Measurements from ENCODE around the gene LMBR1L.

GRCh38 chr12:49052451-49053208 lies 58.0 kb downstream of the LMBR1L start:
- TF ChIP-seq, protein P1, sequence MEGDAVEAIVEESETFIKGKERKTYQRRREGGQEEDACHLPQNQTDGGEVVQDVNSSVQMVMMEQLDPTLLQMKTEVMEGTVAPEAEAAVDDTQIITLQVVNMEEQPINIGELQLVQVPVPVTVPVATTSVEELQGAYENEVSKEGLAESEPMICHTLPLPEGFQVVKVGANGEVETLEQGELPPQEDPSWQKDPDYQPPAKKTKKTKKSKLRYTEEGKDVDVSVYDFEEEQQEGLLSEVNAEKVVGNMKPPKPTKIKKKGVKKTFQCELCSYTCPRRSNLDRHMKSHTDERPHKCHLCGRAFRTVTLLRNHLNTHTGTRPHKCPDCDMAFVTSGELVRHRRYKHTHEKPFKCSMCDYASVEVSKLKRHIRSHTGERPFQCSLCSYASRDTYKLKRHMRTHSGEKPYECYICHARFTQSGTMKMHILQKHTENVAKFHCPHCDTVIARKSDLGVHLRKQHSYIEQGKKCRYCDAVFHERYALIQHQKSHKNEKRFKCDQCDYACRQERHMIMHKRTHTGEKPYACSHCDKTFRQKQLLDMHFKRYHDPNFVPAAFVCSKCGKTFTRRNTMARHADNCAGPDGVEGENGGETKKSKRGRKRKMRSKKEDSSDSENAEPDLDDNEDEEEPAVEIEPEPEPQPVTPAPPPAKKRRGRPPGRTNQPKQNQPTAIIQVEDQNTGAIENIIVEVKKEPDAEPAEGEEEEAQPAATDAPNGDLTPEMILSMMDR (IDR thresholded peaks at IDR 0.05), result no peak
- TF ChIP-seq, protein P2, sequence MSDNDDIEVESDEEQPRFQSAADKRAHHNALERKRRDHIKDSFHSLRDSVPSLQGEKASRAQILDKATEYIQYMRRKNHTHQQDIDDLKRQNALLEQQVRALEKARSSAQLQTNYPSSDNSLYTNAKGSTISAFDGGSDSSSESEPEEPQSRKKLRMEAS (CRISPR knock-in tag; IDR thresholded peaks at IDR 0.05), result no peak
- no peak for TF ChIP-seq TCF7 (CRISPR knock-in tag; IDR thresholded peaks at IDR 0.05; ENCODE audit: low read depth)
- TF ChIP-seq, protein P3, sequence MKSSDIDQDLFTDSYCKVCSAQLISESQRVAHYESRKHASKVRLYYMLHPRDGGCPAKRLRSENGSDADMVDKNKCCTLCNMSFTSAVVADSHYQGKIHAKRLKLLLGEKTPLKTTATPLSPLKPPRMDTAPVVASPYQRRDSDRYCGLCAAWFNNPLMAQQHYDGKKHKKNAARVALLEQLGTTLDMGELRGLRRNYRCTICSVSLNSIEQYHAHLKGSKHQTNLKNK (CRISPR knock-in tag; IDR thresholded peaks at IDR 0.05), result no peak
- no peak for TF ChIP-seq TP53 (CRISPR knock-in tag; IDR thresholded peaks at IDR 0.05)
- TF ChIP-seq, protein P4, sequence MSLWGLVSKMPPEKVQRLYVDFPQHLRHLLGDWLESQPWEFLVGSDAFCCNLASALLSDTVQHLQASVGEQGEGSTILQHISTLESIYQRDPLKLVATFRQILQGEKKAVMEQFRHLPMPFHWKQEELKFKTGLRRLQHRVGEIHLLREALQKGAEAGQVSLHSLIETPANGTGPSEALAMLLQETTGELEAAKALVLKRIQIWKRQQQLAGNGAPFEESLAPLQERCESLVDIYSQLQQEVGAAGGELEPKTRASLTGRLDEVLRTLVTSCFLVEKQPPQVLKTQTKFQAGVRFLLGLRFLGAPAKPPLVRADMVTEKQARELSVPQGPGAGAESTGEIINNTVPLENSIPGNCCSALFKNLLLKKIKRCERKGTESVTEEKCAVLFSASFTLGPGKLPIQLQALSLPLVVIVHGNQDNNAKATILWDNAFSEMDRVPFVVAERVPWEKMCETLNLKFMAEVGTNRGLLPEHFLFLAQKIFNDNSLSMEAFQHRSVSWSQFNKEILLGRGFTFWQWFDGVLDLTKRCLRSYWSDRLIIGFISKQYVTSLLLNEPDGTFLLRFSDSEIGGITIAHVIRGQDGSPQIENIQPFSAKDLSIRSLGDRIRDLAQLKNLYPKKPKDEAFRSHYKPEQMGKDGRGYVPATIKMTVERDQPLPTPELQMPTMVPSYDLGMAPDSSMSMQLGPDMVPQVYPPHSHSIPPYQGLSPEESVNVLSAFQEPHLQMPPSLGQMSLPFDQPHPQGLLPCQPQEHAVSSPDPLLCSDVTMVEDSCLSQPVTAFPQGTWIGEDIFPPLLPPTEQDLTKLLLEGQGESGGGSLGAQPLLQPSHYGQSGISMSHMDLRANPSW (CRISPR knock-in tag; conservative IDR thresholded peaks at IDR 0.05; ENCODE audit: low read depth), result no peak
- no peak for TF ChIP-seq ZNF138 (CRISPR knock-in tag; conservative IDR thresholded peaks at IDR 0.05)
- no peak for TF ChIP-seq GRHL2 (CRISPR knock-in tag; IDR thresholded peaks at IDR 0.05; ENCODE audit: insufficient replicate concordance, severe bottlenecking)
- TF ChIP-seq, protein P5, sequence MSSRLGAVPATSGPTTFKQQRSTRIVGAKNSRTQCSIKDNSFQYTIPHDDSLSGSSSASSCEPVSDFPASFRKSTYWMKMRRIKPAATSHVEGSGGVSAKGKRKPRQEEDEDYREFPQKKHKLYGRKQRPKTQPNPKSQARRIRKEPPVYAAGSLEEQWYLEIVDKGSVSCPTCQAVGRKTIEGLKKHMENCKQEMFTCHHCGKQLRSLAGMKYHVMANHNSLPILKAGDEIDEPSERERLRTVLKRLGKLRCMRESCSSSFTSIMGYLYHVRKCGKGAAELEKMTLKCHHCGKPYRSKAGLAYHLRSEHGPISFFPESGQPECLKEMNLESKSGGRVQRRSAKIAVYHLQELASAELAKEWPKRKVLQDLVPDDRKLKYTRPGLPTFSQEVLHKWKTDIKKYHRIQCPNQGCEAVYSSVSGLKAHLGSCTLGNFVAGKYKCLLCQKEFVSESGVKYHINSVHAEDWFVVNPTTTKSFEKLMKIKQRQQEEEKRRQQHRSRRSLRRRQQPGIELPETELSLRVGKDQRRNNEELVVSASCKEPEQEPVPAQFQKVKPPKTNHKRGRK (CRISPR knock-in tag; IDR thresholded peaks at IDR 0.05; ENCODE audit: borderline replicate concordance), result no peak
- no peak for TF ChIP-seq HMGXB4 (CRISPR knock-in tag; IDR thresholded peaks at IDR 0.05)
- no peak for TF ChIP-seq PREB (CRISPR knock-in tag; IDR thresholded peaks at IDR 0.05; ENCODE audit: borderline replicate concordance)
- no peak for TF ChIP-seq FOXJ3 (CRISPR knock-in tag; IDR thresholded peaks at IDR 0.05; ENCODE audit: borderline replicate concordance)
- no peak for TF ChIP-seq GTF2I (CRISPR knock-in tag; conservative IDR thresholded peaks at IDR 0.05)
- no peak for TF ChIP-seq NR3C1 (CRISPR knock-in tag; conservative IDR thresholded peaks at IDR 0.05; ENCODE audit: low read depth)
